Fibroblast of the aortic adventitia (primary cell): ENCODE measurements around the gene SHISA9. TPM values are rescaled to one million over a fixed set of nuclear protein-coding genes. Genes with fewer than 3 reads are reported as not detected.

ENCODE experiments used
- DNase-seq: peaks from one replicate; pipeline ENCODE4 v3.0.0-alpha.2; 2010; ENCODE audit warnings: low read depth
- H3K4me3 ChIP-seq: 2 replicates; pipeline ENCODE4 v1.5.1; 2011; ENCODE audit warnings: low read depth, mild to moderate bottlenecking, control low read depth, low read length, moderate library complexity
- total RNA-seq: library from RNA; depleted of rRNA; stranded (reverse); fragments of >200 nt; gene quantifications from 2 replicates; pipeline ENCODE4 v1.2.3, GENCODE V29; 2012; ENCODE audit warnings: low replicate concordance
- TF ChIP-seq, protein P1 (sequence below): IDR thresholded peaks from 2 replicates; pipeline ENCODE4 v1.5.1; 2011; ENCODE audit warnings: mild to moderate bottlenecking, low read length, control low read depth, inconsistent platforms; ENCODE audit not compliant: insufficient read depth

SHISA9 gene
- total RNA-seq, 1 donor: not detected

DNA sequence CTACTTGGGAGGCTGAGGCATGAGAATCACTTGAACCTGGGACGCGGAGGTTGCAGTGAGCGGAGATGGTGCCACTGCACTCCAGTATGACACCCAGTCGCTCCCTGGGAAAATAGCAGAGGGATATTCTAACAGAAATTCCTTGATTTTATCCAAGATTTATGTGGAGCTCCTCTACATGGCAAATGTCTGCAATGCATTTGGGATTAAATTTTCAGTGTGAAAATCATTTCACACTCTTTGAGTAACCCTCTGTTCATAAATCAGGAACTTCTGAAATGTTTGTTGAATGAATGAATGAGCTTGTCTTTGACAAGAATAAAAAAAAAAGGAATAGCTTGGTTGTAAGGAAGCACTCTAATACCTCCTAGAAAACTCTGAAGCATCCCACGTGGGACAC is 305.8 kb downstream of the SHISA9 start:
- no peak for DNase-seq
- H3K4me3 ChIP-seq: no peak overlapping the region
- TF ChIP-seq, protein P1, sequence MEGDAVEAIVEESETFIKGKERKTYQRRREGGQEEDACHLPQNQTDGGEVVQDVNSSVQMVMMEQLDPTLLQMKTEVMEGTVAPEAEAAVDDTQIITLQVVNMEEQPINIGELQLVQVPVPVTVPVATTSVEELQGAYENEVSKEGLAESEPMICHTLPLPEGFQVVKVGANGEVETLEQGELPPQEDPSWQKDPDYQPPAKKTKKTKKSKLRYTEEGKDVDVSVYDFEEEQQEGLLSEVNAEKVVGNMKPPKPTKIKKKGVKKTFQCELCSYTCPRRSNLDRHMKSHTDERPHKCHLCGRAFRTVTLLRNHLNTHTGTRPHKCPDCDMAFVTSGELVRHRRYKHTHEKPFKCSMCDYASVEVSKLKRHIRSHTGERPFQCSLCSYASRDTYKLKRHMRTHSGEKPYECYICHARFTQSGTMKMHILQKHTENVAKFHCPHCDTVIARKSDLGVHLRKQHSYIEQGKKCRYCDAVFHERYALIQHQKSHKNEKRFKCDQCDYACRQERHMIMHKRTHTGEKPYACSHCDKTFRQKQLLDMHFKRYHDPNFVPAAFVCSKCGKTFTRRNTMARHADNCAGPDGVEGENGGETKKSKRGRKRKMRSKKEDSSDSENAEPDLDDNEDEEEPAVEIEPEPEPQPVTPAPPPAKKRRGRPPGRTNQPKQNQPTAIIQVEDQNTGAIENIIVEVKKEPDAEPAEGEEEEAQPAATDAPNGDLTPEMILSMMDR: no peak

DNA sequence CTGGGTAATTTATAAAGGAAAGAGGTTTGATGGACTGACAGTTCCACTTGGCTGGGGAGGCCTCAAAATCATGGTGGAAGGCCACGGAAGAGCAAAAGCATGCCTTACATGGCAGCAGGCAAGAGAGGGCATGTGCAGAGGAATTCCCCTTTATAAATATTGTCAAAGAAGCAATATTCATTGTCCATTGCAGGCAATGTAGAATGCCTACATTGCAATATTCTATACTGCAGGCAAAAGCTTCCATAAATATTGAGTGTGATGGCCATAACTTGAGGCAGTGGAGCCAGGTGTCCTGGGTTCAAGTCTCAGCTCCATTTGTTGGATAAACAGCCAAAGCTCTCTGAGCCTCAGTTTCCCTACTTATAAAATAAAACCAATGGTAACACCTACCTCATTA is 322.3 kb downstream of the SHISA9 start:
- TF ChIP-seq, protein P1: no peak
- no peak overlapping the region for H3K4me3 ChIP-seq
- DNase-seq: no peak

DNA sequence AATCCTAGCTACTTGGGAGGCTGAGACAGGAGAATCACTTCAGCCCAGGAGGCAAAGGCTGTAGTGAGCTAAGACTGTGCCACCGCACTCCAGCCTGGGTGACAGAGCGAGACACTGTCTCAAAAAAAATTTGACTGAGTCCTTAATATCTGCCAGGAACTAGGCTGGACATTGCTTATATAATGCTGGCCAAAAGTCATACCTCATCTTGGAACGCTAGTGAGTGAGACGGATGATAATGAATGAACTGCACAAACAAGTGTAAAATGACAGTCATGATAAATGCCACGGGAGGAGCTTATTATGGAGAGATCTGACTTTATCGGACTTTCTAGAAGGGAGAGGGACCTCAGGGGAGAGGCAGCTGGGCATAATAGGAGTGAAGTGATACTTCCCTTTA is 327.6 kb downstream of the SHISA9 start:
- no peak overlapping the region for H3K4me3 ChIP-seq
- DNase-seq: no peak
- TF ChIP-seq, protein P1: no peak

DNA sequence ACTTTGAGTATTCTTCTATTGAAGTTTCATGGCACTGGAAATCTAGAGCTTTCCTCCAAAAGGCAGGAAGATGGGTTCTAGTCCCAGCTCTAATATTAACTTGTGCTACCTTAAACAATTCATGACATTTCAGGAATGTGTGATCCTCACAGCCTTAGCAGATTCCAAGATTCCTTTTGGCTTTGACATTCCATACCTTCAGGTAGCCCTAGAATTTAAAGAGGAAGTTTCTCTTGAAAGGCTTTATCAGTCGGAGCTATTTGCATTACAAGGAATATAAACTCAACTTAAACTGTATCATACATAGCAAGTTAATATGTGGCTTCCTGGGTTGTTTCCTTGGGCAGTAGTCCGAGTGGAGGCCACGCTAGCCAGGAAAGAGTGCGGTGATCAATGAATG is 330.0 kb downstream of the SHISA9 start:
- TF ChIP-seq, protein P1: no peak
- no peak overlapping the region for H3K4me3 ChIP-seq
- no peak for DNase-seq

DNA sequence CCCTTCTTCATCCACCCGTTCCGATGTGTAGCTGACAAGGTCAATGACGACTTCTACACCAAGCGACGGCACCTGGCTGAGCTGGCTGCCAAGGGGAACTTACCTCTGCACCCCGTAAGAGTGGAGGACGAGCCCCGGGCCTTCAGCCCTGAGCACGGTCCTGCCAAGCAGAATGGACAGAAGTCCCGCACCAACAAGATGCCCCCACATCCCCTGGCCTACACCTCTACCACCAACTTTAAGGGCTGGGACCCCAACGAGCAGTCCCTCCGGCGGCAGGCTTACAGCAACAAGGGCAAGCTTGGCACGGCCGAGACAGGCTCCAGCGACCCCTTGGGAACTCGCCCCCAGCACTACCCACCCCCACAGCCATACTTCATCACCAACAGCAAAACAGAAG is 333.6 kb downstream of the SHISA9 start:
- TF ChIP-seq, protein P1: no peak
- DNase-seq: no peak
- no peak overlapping the region for H3K4me3 ChIP-seq

DNA sequence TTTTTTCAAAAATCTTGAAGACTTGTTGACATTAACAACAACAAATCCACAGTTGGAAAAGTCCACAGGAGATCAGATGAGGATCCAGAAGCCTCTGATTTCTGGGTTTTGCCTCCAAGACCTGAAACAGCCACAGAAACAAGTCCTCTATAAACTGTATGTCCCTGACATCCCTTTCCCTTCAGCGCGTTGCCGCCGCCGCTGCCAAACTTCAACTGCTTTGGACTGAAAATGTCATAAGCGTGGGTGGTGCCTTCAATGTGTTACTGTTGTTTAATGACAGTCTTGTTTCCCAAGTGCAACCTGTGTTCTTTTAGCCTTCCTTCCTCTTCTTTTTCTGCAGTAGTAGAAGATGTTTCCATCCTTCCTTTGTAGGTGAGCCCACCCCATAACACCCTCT is 334.9 kb downstream of the SHISA9 start:
- TF ChIP-seq, protein P1: no peak
- DNase-seq: no peak
- no peak overlapping the region for H3K4me3 ChIP-seq

DNA sequence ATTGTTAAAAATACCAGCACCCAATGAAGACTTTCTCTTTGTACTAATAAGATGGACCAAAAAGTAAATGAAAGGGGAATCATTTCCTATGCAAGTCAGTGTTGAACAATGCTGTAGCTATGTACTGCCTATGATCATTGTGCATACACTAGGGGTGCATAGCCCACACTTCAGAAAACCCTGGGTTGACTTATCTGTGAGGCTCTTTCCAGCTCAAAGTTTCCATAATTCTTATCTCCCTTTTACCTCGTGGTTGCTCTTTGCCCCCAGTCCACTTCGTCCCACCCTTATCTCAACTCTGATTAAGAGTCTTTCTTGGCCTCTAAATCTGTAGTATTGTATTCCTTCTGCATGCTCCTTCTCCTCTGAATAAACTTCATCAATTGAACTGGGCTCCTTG is 336.8 kb downstream of the SHISA9 start:
- DNase-seq: no peak
- TF ChIP-seq, protein P1: no peak
- no peak overlapping the region for H3K4me3 ChIP-seq
